RWPE1 (cell line): ENCODE results near the gene COL19A1.

Experiments
- CTCF ChIA-PET: fragments of 350-600 bp; sonication (Branson Sonifier 250); formaldehyde crosslinking; extraction: SDS; loops from one replicate; lab custom pipeline; 2021; lab: Yijun Ruan, JAX
- POLR2A ChIA-PET: fragments of 400-600 bp; formaldehyde crosslinking; extraction: SDS; loops from one replicate; lab custom pipeline; 2020; ENCODE audit warnings: antibody characterized with exemption; ENCODE audit not compliant: low non-redundant PET; lab: Yijun Ruan, JAX
- DNase-seq: peaks from one replicate; pipeline ENCODE4 v3.0.0; 2012; ENCODE audit warnings: low spot score
- H3K27ac ChIP-seq: fragments of 450-650 bp; 2 replicates; pipeline ENCODE4 v1.5.1; 2017
- TF ChIP-seq, protein P1 (sequence below): fragments of 450-650 bp; conservative IDR thresholded peaks from 2 replicates; pipeline ENCODE4 v1.5.1; 2017; ENCODE audit warnings: low read depth, mild to moderate bottlenecking

Gene COL19A1

DNA sequence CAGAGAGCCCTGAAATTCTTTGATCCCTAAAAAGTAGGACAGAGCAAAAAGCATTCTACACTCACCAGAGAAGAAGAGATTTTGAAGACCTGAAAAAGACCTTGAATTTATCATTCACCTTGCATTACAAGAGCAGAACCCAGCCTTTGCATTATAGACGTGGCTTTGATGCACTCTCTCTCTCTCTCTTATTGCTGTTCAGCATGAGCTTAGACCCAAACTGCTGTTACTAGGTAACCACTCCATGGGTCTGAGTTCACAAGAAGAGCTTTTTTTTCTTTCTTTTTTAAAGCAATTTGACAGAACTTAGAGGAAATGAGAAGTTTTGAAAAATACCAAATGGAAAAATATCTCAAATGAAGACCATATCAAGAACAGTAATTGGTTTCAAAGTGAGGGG lies 392.1 kb downstream of the COL19A1 start:
- TF ChIP-seq, protein P1, sequence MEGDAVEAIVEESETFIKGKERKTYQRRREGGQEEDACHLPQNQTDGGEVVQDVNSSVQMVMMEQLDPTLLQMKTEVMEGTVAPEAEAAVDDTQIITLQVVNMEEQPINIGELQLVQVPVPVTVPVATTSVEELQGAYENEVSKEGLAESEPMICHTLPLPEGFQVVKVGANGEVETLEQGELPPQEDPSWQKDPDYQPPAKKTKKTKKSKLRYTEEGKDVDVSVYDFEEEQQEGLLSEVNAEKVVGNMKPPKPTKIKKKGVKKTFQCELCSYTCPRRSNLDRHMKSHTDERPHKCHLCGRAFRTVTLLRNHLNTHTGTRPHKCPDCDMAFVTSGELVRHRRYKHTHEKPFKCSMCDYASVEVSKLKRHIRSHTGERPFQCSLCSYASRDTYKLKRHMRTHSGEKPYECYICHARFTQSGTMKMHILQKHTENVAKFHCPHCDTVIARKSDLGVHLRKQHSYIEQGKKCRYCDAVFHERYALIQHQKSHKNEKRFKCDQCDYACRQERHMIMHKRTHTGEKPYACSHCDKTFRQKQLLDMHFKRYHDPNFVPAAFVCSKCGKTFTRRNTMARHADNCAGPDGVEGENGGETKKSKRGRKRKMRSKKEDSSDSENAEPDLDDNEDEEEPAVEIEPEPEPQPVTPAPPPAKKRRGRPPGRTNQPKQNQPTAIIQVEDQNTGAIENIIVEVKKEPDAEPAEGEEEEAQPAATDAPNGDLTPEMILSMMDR: no peak
- H3K27ac ChIP-seq: no peak overlapping the region
- no peak for DNase-seq
- ChIA-PET POLR2A (no interaction called here), CTCF (interaction anchor here (0.8 kb wide), 1 partner anchor 37 kb away, joined by 6 read pairs; no protein-coding TSS in a partner anchor)
